ENCODE measurements around the gene ZCCHC2. TPM values are rescaled to one million over a fixed set of nuclear protein-coding genes. Genes with fewer than 3 reads are reported as not detected.
A peak's percentile ranks its signal among the peaks of the same experiment; 100 is the strongest.

The ZCCHC2 gene
- total and polyA plus RNA-seq, 10 donors = 4.7 to 55.7 (median 30.1) TPM

GRCh38 chr18:62566199-62566598 is 43.4 kb downstream of the ZCCHC2 start:
- Histone ChIP-seq H3K27me3 (replicated peaks in 1 of 7) (no peaks in the 10 kb centered on the region), H3K9me3 (no peaks in the 10 kb centered on the region), H3K36me3 (peaks cover 0 to 100% (median 66%) of the 10 kb centered on the region in 6 donors), H3K4me3 (no peak overlapping the region), H3K27ac (no peak overlapping the region), H3K4me1 (no peaks in the 10 kb centered on the region)
- TF ChIP-seq POLR2AphosphoS5 (IDR thresholded peaks at IDR 0.05) = no peak
- TF ChIP-seq CTCF (IDR thresholded peaks at IDR 0.05 in 8 of 11, conservative IDR thresholded peaks at IDR 0.05 in 3 of 11) = peak in 6 of 11 experiments; percentile 25 to 52 (median 42)
- TF ChIP-seq POLR2A (IDR thresholded peaks at IDR 0.05) = no peak
- intact Hi-C loops (cut with DNase I; ENCODE audit: low total_unique reads) = no loop called here
- 50 to 65% (median 56%) methylated on average over 5 of the region's 5 CpGs for WGBS, 5 donors
- DNase-seq = no peak

- DNase-seq = no peak
- Histone ChIP-seq H3K27me3 (replicated peaks in 1 of 7) (no peaks in the 10 kb centered on the region), H3K36me3 (peaks cover 0 to 100% (median 64%) of the 10 kb centered on the region in 6 donors), H3K4me1 (no peaks in the 10 kb centered on the region), H3K27ac (no peak overlapping the region), H3K4me3 (no peak overlapping the region), H3K9me3 (no peaks in the 10 kb centered on the region)
- intact Hi-C loops (cut with DNase I; ENCODE audit: low total_unique reads) = no loop called here
- no peak for TF ChIP-seq POLR2AphosphoS5 (IDR thresholded peaks at IDR 0.05)
- no peak for TF ChIP-seq CTCF (IDR thresholded peaks at IDR 0.05 in 8 of 11, conservative IDR thresholded peaks at IDR 0.05 in 3 of 11)
- TF ChIP-seq POLR2A (IDR thresholded peaks at IDR 0.05) = no peak
- WGBS, 5 donors = 95 to 98% (median 96%) methylated on average over 4 of the region's 4 CpGs
These were observed 44.0 kb downstream of the ZCCHC2 start for GRCh38 chr18:62566818-62567217.

- Histone ChIP-seq H3K36me3 (peaks cover 0 to 100% (median 60%) of the 10 kb centered on the region in 6 donors), H3K9me3 (no peaks in the 10 kb centered on the region), H3K4me1 (no peaks in the 10 kb centered on the region), H3K27ac (no peak overlapping the region), H3K27me3 (replicated peaks in 1 of 7) (no peaks in the 10 kb centered on the region), H3K4me3 (no peak overlapping the region)
- intact Hi-C loops (cut with DNase I; ENCODE audit: low total_unique reads) = no loop called here
- WGBS, 5 donors = 88 to 96% (median 92%) methylated on average over 4 of the region's 4 CpGs
- no peak for DNase-seq
- TF ChIP-seq POLR2A (IDR thresholded peaks at IDR 0.05) (no peak), POLR2AphosphoS5 (IDR thresholded peaks at IDR 0.05) (no peak), CTCF (IDR thresholded peaks at IDR 0.05 in 8 of 11, conservative IDR thresholded peaks at IDR 0.05 in 3 of 11) (no peak)
These were observed 46.3 kb downstream of the ZCCHC2 start for GRCh38 chr18:62569081-62569655.

GRCh38 chr18:62571037-62571436 is 48.2 kb downstream of the ZCCHC2 start:
- Histone ChIP-seq H3K36me3 (peaks cover 3 to 100% (median 60%) of the 10 kb centered on the region in 6 donors), H3K4me1 (peaks cover 0 to 4% (median 0%) of the 10 kb centered on the region in 6 donors), H3K9me3 (no peaks in the 10 kb centered on the region), H3K4me3 (no peak overlapping the region), H3K27ac (no peak overlapping the region), H3K27me3 (replicated peaks in 1 of 7) (no peaks in the 10 kb centered on the region)
- no peak for DNase-seq
- intact Hi-C loops (cut with DNase I; ENCODE audit: low total_unique reads) = loop anchor here (5.0 kb wide), 1 partner anchor 144 kb away; no protein-coding TSS in a partner anchor
- WGBS, 5 donors = 62 to 96% (median 84%) methylated on average over 4 of the region's 4 CpGs
- no peak for TF ChIP-seq CTCF (IDR thresholded peaks at IDR 0.05 in 8 of 11, conservative IDR thresholded peaks at IDR 0.05 in 3 of 11)
- TF ChIP-seq POLR2AphosphoS5 (IDR thresholded peaks at IDR 0.05) = no peak
